Measurements from ENCODE around the gene PLCB1.

PLCB1 gene

GRCh38 chr20:8376940-8377339 is 244.9 kb downstream of the PLCB1 start:
- TF ChIP-seq CTCF (IDR thresholded peaks at IDR 0.05) = no peak

- no peak for TF ChIP-seq CTCF (IDR thresholded peaks at IDR 0.05)
Measured at GRCh38 chr20:8385247-8385646, 253.2 kb downstream of the PLCB1 start.

- no peak for TF ChIP-seq CTCF (IDR thresholded peaks at IDR 0.05)
Measured at GRCh38 chr20:8386991-8387390, 254.9 kb downstream of the PLCB1 start.

GRCh38 chr20:8388141-8388540 is 256.1 kb downstream of the PLCB1 start:
- TF ChIP-seq CTCF (IDR thresholded peaks at IDR 0.05) = no peak

- TF ChIP-seq CTCF (IDR thresholded peaks at IDR 0.05) = no peak
Measured at GRCh38 chr20:8388707-8389106, 256.6 kb downstream of the PLCB1 start.

- peak; percentile 54; the same call in 1 of the 2 replicates for TF ChIP-seq CTCF (IDR thresholded peaks at IDR 0.05)
Measured at GRCh38 chr20:8389381-8390036, 257.4 kb downstream of the PLCB1 start.

GRCh38 chr20:8390037-8390433 is 258.0 kb downstream of the PLCB1 start:
- TF ChIP-seq CTCF (IDR thresholded peaks at IDR 0.05) = no peak

GRCh38 chr20:8390500-8390899 is 258.4 kb downstream of the PLCB1 start:
- TF ChIP-seq CTCF (IDR thresholded peaks at IDR 0.05) = no peak

All from LNCAP (cell line).